GM12872 (cell line): Measurements from ENCODE around the gene OVOL1.
A peak's percentile ranks its signal among the peaks of the same experiment; 100 is the strongest.

Experiments used
- CTCF ChIP-seq: IDR thresholded peaks from 3 replicates; pipeline ENCODE4 v1.5.1; 2011; ENCODE audit warnings: low read depth, mild to moderate bottlenecking, low read length, moderate library complexity; ENCODE audit not compliant: insufficient read depth

Gene OVOL1

GRCh38 chr11:65786786-65787636, at the start of gene OVOL1:
TSS of gene OVOL1 (plus strand) at chr11:65787063. CDS start at chr11:65787374, 311 bp downstream.
- no peak for TF ChIP-seq CTCF

- TF ChIP-seq CTCF: no peak
These were observed 47.8 kb upstream of the OVOL1 start for GRCh38 chr11:65739022-65739421.

- no peak for TF ChIP-seq CTCF
These were observed 45.7 kb upstream of the OVOL1 start for GRCh38 chr11:65741185-65741584.

GRCh38 chr11:65742353-65742752, 44.5 kb upstream of the OVOL1 start:
- TF ChIP-seq CTCF: no peak

- no peak for TF ChIP-seq CTCF
These were observed 43.2 kb upstream of the OVOL1 start for GRCh38 chr11:65743681-65744025.

GRCh38 chr11:65744026-65744698, 42.7 kb upstream of the OVOL1 start:
- TF ChIP-seq CTCF: 0 out of 3 replicates have a peak, but pooled peaks have one; percentile 14

- TF ChIP-seq CTCF: no peak
These were observed 42.2 kb upstream of the OVOL1 start for GRCh38 chr11:65744699-65745042.
